Testis (tissue), 3 donors: ENCODE data around the gene MYO18B. TPM values are rescaled to one million over a fixed set of nuclear protein-coding genes. Genes with fewer than 3 reads are reported as not detected.

ENCODE experiments used
- DNase-seq: peaks from one replicate; pipeline ENCODE4 v3.0.0-alpha.2; 2019
- H3K27ac ChIP-seq, 2 donors: fragments of 200-600 bp; sonication (generic); one replicate each; pipeline ENCODE4 v1.5.1; 2019
- H3K27me3 ChIP-seq: fragments of 200-600 bp; sonication (generic); one replicate; pipeline ENCODE4 v1.5.1; 2019
- H3K36me3 ChIP-seq: fragments of 200-600 bp; sonication (generic); one replicate; pipeline ENCODE4 v1.5.1; 2017; ENCODE audit warnings: low read depth; ENCODE audit errors: missing control alignments
- H3K4me1 ChIP-seq: fragments of 200-600 bp; sonication (generic); one replicate; pipeline ENCODE4 v1.5.1; 2019
- H3K4me3 ChIP-seq, 2 donors: fragments of 200-600 bp; sonication (generic); one replicate each; pipeline ENCODE4 v1.5.1; 2017 to 2019
- H3K9me3 ChIP-seq: fragments of 200-600 bp; sonication (generic); one replicate; pipeline ENCODE4 v1.5.1; 2017
- CTCF ChIP-seq, 3 experiments: fragments of 450-650 bp in 2 of 3; fragments of 200-600 bp in 1 of 3; sonication (generic) in 1 of 3; IDR thresholded peaks; one replicate each; pipeline ENCODE4 v1.5.1; 2016 to 2019; ENCODE audit warnings: antibody characterized with exemption in 3 of 3, mild to moderate bottlenecking in 2 of 3, moderate library complexity in 1 of 3
- POLR2A ChIP-seq: fragments of 450-650 bp; IDR thresholded peaks from one replicate; pipeline ENCODE4 v1.6.1; 2017; ENCODE audit warnings: antibody characterized with exemption, mild to moderate bottlenecking, moderate library complexity
- WGBS, 2 donors: methylation state at CpG; one replicate each; pipeline ENCODE4 v1.1.5; 2018; 5-methylcytosine and 5-hydroxymethylcytosine counted together
- intact Hi-C: fragments of 100-400 bp; cut with DNase I; formaldehyde crosslinking; loops from one replicate; pipeline ENCODE4 v1.15.1; 2023; ENCODE audit warnings: low total_unique reads
- polyA plus RNA-seq: library from polyadenylated mRNA; stranded (reverse); fragments of 350-450 nt; fragmentation: Illumina TruSeq; extraction: RNeasy Lipid Tissue Mini Kit (QIAGEN cat#74804); gene quantifications from one replicate; pipeline ENCODE4 v1.2.3, GENCODE V29; 2014; ENCODE audit warnings: low read depth, low replicate concordance; ENCODE audit not compliant: insufficient read depth
- total RNA-seq, 2 donors: library from RNA; depleted of rRNA; stranded (reverse); fragments of >200 nt; gene quantifications; one replicate each; pipeline ENCODE4 v1.2.3, GENCODE V29; 2016

Gene MYO18B
- total and polyA plus RNA-seq, 3 donors from 2014 or later = 23.6 to 40.3 (median 28.6) TPM

DNA sequence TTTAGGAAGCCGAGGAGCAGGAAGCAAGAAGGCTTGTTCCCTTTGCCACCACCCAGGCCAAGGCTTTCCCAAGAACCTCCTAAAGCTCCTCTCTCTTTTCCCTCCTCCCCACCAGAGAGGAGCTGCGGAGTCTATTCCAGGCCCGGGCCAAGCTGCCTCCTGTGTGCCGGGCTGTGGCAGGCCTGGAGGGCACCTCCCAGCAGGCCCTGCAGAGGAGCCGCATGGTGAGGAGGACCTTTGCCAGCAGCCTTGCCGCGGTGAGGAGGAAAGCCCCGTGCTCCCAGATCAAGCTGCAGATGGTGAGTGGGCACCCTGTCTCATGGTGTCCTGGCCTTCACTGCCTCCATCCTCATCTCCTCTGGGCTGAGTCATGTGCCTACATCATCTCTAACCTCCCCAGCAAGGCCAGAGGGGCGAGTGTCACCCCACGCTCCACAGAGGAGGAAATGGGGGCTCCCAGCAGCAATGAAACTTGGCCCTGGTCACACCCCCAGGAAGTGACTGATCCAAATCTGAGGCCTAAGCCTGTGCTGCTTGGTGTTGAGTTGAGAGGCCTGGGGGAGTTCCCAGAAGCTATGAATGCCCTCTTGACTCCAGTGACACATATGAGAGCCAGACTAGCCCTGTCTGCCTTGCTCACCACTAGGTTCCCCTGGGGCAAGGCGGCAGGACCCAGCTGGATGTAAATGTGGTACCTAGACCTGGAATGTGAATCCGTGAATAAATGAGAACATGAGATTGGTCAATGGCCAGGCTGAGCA, 104.2 kb downstream of the MYO18B start:
- no peak for DNase-seq
- Histone ChIP-seq H3K4me1 (no peaks in the 10 kb centered on the region), H3K4me3 (no peak overlapping the region), H3K27ac (no peak overlapping the region), H3K27me3 (no peaks in the 10 kb centered on the region), H3K36me3 (no peaks in the 10 kb centered on the region), H3K9me3 (no peaks in the 10 kb centered on the region)
- intact Hi-C loops = no loop called here
- no peak for TF ChIP-seq CTCF (IDR thresholded peaks at IDR 0.05)
- TF ChIP-seq POLR2A = no peak
- WGBS, 2 donors = 79 to 89% methylated on average over 6 to 12 of the region's 12 CpGs

- no peak for TF ChIP-seq POLR2A
- no peaks in the 10 kb centered on the region for H3K36me3 ChIP-seq
- DNase-seq = no peak
- H3K4me1 ChIP-seq = no peaks in the 10 kb centered on the region
- 92 to 100% methylated on average over 1 to 2 of the region's 3 CpGs for WGBS, 2 donors
- no peak overlapping the region for H3K4me3 ChIP-seq
- no peaks in the 10 kb centered on the region for H3K27me3 ChIP-seq
- no peaks in the 10 kb centered on the region for H3K9me3 ChIP-seq
- H3K27ac ChIP-seq = no peak overlapping the region
- intact Hi-C loops = no loop called here
These were observed 105.5 kb downstream of the MYO18B start for GRCh38 chr22:25847451-25847850.

GRCh38 chr22:25848954-25849353, 107.0 kb downstream of the MYO18B start:
- 81 to 87% methylated on average over 10 of the region's 10 CpGs for WGBS, 2 donors
- H3K36me3 ChIP-seq = no peaks in the 10 kb centered on the region
- no peak overlapping the region for H3K27ac ChIP-seq
- intact Hi-C loops = no loop called here
- DNase-seq = no peak
- no peaks in the 10 kb centered on the region for H3K4me1 ChIP-seq
- no peaks in the 10 kb centered on the region for H3K9me3 ChIP-seq
- TF ChIP-seq POLR2A (no peak), CTCF (IDR thresholded peaks at IDR 0.05) (no peak)
- no peak overlapping the region for H3K4me3 ChIP-seq
- no peaks in the 10 kb centered on the region for H3K27me3 ChIP-seq

- no peak overlapping the region for H3K4me3 ChIP-seq
- no peak for DNase-seq
- no peaks in the 10 kb centered on the region for H3K36me3 ChIP-seq
- intact Hi-C loops = no loop called here
- no peaks in the 10 kb centered on the region for H3K9me3 ChIP-seq
- TF ChIP-seq POLR2A (no peak), CTCF (IDR thresholded peaks at IDR 0.05) (no peak)
- H3K27me3 ChIP-seq = no peaks in the 10 kb centered on the region
- no peaks in the 10 kb centered on the region for H3K4me1 ChIP-seq
- WGBS, 2 donors = 65 to 66% methylated on average over 6 of the region's 6 CpGs
- no peak overlapping the region for H3K27ac ChIP-seq
These were observed 107.5 kb downstream of the MYO18B start for GRCh38 chr22:25849522-25849921.

DNA sequence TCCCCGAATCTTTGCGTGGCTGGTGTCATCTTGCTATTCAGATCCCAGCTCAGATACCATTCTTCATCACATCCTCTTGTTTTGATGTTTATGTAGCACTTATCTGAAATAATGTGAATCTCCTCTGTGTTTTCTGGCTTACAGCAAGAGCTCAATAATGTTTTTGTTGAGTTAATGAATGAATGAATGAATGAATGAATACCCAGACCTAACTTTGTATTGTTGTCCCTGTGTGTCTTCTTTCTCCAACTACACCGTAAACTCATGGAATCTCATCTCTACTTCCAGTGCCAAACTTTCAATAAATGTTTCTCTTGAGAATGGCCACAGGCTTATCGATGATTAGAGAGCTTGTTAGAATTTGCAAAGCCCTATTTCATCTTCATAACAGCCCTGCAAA, 110.2 kb downstream of the MYO18B start:
- Histone ChIP-seq H3K4me1 (no peaks in the 10 kb centered on the region), H3K36me3 (no peaks in the 10 kb centered on the region), H3K4me3 (no peak overlapping the region), H3K9me3 (no peaks in the 10 kb centered on the region), H3K27ac (no peak overlapping the region), H3K27me3 (no peaks in the 10 kb centered on the region)
- TF ChIP-seq POLR2A (no peak), CTCF (IDR thresholded peaks at IDR 0.05) (no peak)
- no peak for DNase-seq
- 92 to 94% methylated on average over 4 of the region's 4 CpGs for WGBS, 2 donors
- intact Hi-C loops = no loop called here
